Kidney epithelial cell (primary cell): ENCODE measurements around the gene TRAPPC5. TPM values are rescaled to one million over a fixed set of nuclear protein-coding genes. Genes with fewer than 3 reads are reported as not detected.

Experiments
- DNase-seq: peaks from one replicate; pipeline ENCODE4 v3.0.0-alpha.2; 2010; ENCODE audit warnings: low read depth
- H3K27me3 ChIP-seq: 2 replicates; pipeline ENCODE4 v1.6.0; 2011; ENCODE audit warnings: low read length; ENCODE audit not compliant: control insufficient read depth, insufficient read depth
- H3K36me3 ChIP-seq: 2 replicates; pipeline ENCODE4 v1.5.1; 2011; ENCODE audit warnings: low read length; ENCODE audit not compliant: control insufficient read depth, insufficient read depth
- H3K4me3 ChIP-seq: 2 replicates; pipeline ENCODE4 v1.5.1; 2011; ENCODE audit warnings: low read depth, mild to moderate bottlenecking, control low read depth, low read length
- total RNA-seq: library from RNA; depleted of rRNA; stranded (reverse); fragments of >200 nt; gene quantifications from 2 replicates; pipeline ENCODE4 v1.2.3, GENCODE V29; 2015
- TF ChIP-seq, protein P1 (sequence below): IDR thresholded peaks from 2 replicates; pipeline ENCODE4 v1.5.1; 2011; ENCODE audit warnings: mild to moderate bottlenecking, moderate library complexity, low read length, control low read depth, inconsistent platforms; ENCODE audit not compliant: insufficient read depth, poor library complexity, severe bottlenecking

Gene TRAPPC5
- total RNA-seq, 1 donor from 2014 or later = 117 TPM

GRCh38 chr19:7709932-7710460 is 29.4 kb downstream of the TRAPPC5 start:
- no peak for DNase-seq
- no peaks in the 10 kb centered on the region for H3K27me3 ChIP-seq

DNA sequence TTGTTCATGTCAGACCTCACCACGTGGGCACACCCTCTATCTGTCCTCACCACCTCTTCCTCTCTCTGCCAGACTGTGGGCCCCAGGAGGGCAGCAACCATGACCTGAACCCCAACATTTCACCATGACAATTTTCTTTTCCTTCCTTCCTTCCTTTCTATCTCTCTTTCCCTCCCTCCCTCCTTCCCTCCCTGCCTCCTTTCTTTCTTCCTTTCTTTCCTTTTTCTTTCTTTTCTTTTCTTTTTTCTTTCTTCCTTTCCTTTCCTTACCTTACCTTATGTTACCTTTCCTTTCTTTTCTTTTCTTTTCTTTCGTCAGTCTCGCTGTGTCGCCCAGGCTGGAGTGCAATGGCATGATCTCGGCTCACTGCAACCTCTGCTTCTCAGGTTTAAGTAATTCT is 30.0 kb downstream of the TRAPPC5 start:
- no peak for DNase-seq
- TF ChIP-seq, protein P1, sequence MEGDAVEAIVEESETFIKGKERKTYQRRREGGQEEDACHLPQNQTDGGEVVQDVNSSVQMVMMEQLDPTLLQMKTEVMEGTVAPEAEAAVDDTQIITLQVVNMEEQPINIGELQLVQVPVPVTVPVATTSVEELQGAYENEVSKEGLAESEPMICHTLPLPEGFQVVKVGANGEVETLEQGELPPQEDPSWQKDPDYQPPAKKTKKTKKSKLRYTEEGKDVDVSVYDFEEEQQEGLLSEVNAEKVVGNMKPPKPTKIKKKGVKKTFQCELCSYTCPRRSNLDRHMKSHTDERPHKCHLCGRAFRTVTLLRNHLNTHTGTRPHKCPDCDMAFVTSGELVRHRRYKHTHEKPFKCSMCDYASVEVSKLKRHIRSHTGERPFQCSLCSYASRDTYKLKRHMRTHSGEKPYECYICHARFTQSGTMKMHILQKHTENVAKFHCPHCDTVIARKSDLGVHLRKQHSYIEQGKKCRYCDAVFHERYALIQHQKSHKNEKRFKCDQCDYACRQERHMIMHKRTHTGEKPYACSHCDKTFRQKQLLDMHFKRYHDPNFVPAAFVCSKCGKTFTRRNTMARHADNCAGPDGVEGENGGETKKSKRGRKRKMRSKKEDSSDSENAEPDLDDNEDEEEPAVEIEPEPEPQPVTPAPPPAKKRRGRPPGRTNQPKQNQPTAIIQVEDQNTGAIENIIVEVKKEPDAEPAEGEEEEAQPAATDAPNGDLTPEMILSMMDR = no peak
- Histone ChIP-seq H3K4me3 (no peak overlapping the region), H3K27me3 (no peaks in the 10 kb centered on the region), H3K36me3 (no peaks in the 10 kb centered on the region)

More at GRCh38 chr19:7709932-7710460, 29.4 kb downstream of the TRAPPC5 start:
- no peaks in the 10 kb centered on the region for H3K36me3 ChIP-seq
- TF ChIP-seq, protein P1 = no peak
- H3K4me3 ChIP-seq = no peak overlapping the region

DNA sequence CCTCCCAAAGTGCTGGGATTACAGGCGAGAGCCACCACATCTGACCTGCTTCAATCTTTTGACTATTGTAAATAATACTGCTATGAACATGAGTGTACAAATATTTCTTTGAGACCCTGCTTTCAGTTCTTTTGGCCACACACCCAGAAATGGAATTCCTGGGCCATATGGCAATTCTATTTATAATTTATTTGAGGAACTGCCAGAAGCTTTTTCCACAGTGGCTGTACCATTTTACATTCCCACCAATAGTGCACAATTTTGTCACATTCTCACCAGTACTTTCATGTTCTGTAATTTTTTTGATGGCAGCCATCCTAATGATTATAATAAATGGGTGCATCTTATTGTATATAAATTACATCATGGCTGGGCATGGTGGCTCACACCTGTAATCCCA is 35.0 kb downstream of the TRAPPC5 start:
- TF ChIP-seq, protein P1 = no peak
- Histone ChIP-seq H3K27me3 (no peaks in the 10 kb centered on the region), H3K36me3 (no peaks in the 10 kb centered on the region), H3K4me3 (no peak overlapping the region)
- DNase-seq = no peak

DNA sequence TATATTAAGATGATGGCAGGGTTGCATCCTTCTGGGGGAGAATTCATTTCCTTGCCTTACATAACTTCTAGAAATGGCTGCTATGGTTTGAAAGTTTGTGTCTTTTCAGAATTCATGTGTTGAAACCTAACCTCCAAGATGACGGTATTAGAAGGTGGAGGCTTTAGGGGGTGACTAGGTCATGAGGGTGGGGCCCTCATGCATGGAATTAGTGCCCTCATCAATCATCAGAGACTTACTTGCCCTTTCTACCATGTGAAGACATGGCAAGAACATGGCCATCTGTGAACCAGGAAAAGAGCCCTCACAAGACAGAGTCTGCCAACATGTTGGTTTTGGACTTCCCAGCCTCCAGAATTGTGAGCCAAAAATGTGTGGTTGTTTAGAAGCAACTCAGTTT is 36.1 kb downstream of the TRAPPC5 start:
- H3K27me3 ChIP-seq = no peaks in the 10 kb centered on the region
- TF ChIP-seq, protein P1 = no peak
- no peaks in the 10 kb centered on the region for H3K36me3 ChIP-seq

DNA sequence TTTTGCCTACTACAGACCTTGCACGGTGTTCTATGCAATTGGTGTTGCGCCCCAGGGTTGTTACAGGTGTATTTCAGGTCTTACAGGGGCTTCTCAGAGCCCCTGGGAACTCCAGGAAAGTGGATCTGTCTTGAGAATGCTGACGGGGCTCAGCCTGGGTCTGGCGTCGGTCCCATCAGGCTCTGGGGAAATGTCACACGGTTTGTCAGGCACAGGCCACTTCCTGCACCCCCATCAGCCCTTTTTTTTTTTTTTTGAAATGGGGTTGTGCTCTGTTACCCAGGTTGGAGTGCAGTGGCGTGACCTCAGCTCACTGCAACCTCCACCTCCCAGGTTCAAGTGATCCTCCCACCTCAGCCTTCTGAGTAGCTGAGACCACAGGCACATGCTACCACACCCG is 38.0 kb downstream of the TRAPPC5 start:
- no peaks in the 10 kb centered on the region for H3K27me3 ChIP-seq
- H3K4me3 ChIP-seq = no peak overlapping the region
- TF ChIP-seq, protein P1 = no peak
- H3K36me3 ChIP-seq = no peaks in the 10 kb centered on the region
- DNase-seq = no peak

More for the DNA sequence above, 36.1 kb downstream of the TRAPPC5 start:
- DNase-seq = no peak
- H3K4me3 ChIP-seq = no peak overlapping the region

DNA sequence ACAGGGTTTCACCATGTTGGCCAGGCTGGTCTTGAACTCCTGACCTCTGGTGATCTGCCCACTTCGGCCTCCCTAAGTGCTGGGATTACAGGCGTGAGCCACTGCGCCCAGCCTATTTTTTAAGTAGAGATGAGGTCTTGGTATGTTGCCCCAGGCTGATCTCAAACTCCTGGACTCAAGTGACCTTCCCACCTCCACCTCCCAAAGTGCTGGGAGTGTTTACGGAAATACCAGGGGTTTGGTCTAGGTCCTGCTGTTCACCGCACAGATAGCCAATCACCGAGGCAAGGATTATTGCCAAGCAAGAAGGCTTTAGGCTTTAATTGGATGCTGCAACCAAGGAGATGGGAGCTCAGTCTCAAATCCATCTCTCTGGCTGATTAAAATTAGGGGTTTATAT is 39.7 kb downstream of the TRAPPC5 start:
- H3K36me3 ChIP-seq = no peaks in the 10 kb centered on the region
- TF ChIP-seq, protein P1 = no peak
- no peak overlapping the region for H3K4me3 ChIP-seq
- no peak for DNase-seq
- no peaks in the 10 kb centered on the region for H3K27me3 ChIP-seq
